WTC11 (cell line): Measurements from ENCODE around the gene FAM228B. TPM values are rescaled to one million over a fixed set of nuclear protein-coding genes. Genes with fewer than 3 reads are reported as not detected.

Source experiments
- ATAC-seq: fragments of 200-7000 bp; cut with Tn5 transposase; 2 replicates; pipeline ENCODE4 v1.10.0; 2021; ENCODE audit warnings: mild to moderate bottlenecking, moderate library complexity
- CTCF ChIA-PET: fragments of 300-600 bp; sonication (Branson Sonifier 250); formaldehyde crosslinking; loops from one replicate; lab custom pipeline; 2021; ENCODE audit warnings: antibody characterized with exemption; lab: Charles Lee
- POLR2A ChIA-PET: fragments of 350-600 bp; sonication (Branson Sonifier 250); formaldehyde crosslinking; loops from one replicate; lab custom pipeline; 2021; ENCODE audit warnings: antibody characterized with exemption; lab: Charles Lee
- DNase-seq: peaks from one replicate; pipeline ENCODE4 v3.0.0; 2021; ENCODE audit warnings: low spot score
- H3K27ac Mint-ChIP-seq: 2 replicates; pipeline ENCODE4 v1.8.0; 2021; ENCODE audit warnings: mixed read lengths
- H3K27me3 Mint-ChIP-seq: 2 replicates; pipeline ENCODE4 v1.8.0; 2021; ENCODE audit warnings: low read depth, mild to moderate bottlenecking, moderate library complexity, mixed read lengths
- H3K36me3 Mint-ChIP-seq: 2 replicates; pipeline ENCODE4 v1.8.0; 2021; ENCODE audit warnings: mixed read lengths
- H3K4me1 Mint-ChIP-seq: 2 replicates; pipeline ENCODE4 v1.8.0; 2022; ENCODE audit warnings: mixed read lengths
- H3K4me3 Mint-ChIP-seq: 2 replicates; pipeline ENCODE4 v1.8.0; 2021; ENCODE audit warnings: mild to moderate bottlenecking, moderate library complexity, mixed read lengths
- H3K9me3 Mint-ChIP-seq: 2 replicates; pipeline ENCODE4 v1.8.0; 2021; ENCODE audit warnings: mixed read lengths
- ATF1 ChIP-seq: sonication (generic); formaldehyde crosslinking; IDR thresholded peaks from 2 replicates; pipeline ENCODE4 v1.8.1; 2023; ENCODE audit warnings: mild to moderate bottlenecking, moderate library complexity, missing genetic modification reagents
- ATF2 ChIP-seq: sonication (generic); formaldehyde crosslinking; IDR thresholded peaks from 2 replicates; pipeline ENCODE4 v1.8.1; 2022; ENCODE audit warnings: low read depth, missing genetic modification reagents, borderline replicate concordance
- CREB1 ChIP-seq: sonication (generic); formaldehyde crosslinking; IDR thresholded peaks from 2 replicates; pipeline ENCODE4 v1.8.0; 2023; ENCODE audit warnings: mild to moderate bottlenecking, missing genetic modification reagents
- E2F5 ChIP-seq: sonication (generic); formaldehyde crosslinking; IDR thresholded peaks from 2 replicates; pipeline ENCODE4 v1.8.1; 2022; ENCODE audit warnings: mild to moderate bottlenecking, moderate library complexity, missing genetic modification reagents
- ELF4 ChIP-seq: sonication (generic); formaldehyde crosslinking; IDR thresholded peaks from 2 replicates; pipeline ENCODE4 v1.8.1; 2022; ENCODE audit warnings: low read depth, mild to moderate bottlenecking, moderate library complexity, missing genetic modification reagents
- HMGXB4 ChIP-seq: sonication (generic); formaldehyde crosslinking; IDR thresholded peaks from 2 replicates; pipeline ENCODE4 v1.8.1; 2023; ENCODE audit warnings: mild to moderate bottlenecking, moderate library complexity, missing genetic modification reagents
- MLX ChIP-seq: sonication (generic); formaldehyde crosslinking; IDR thresholded peaks from 2 replicates; pipeline ENCODE4 v1.8.1; 2023; ENCODE audit warnings: mild to moderate bottlenecking, missing genetic modification reagents, moderate library complexity
- MXD4 ChIP-seq: fragments of 250-450 bp; sonication (Bioruptor Pico); IDR thresholded peaks from 2 replicates; pipeline ENCODE4 v1.8.0; 2021; ENCODE audit warnings: mild to moderate bottlenecking, moderate library complexity, borderline replicate concordance
- TEAD1 ChIP-seq: sonication (generic); formaldehyde crosslinking; IDR thresholded peaks from 2 replicates; pipeline ENCODE4 v1.8.0; 2022; ENCODE audit warnings: mild to moderate bottlenecking, missing genetic modification reagents
- USF1 ChIP-seq: sonication (generic); formaldehyde crosslinking; IDR thresholded peaks from 2 replicates; pipeline ENCODE4 v1.8.0; 2022; ENCODE audit warnings: mild to moderate bottlenecking, missing genetic modification reagents
- USF2 ChIP-seq: sonication (generic); formaldehyde crosslinking; IDR thresholded peaks from 2 replicates; pipeline ENCODE4 v1.8.1; 2023; ENCODE audit warnings: mild to moderate bottlenecking, missing genetic modification reagents, moderate library complexity
- ZNF263 ChIP-seq: sonication (generic); formaldehyde crosslinking; IDR thresholded peaks from 2 replicates; pipeline ENCODE4 v1.8.1; 2022; ENCODE audit warnings: low read depth, mild to moderate bottlenecking, moderate library complexity, missing genetic modification reagents
- ZNF425 ChIP-seq: fragments of 250-450 bp; sonication (Bioruptor Pico); conservative IDR thresholded peaks from 2 replicates; pipeline ENCODE4 v1.9.0; 2021; ENCODE audit warnings: mild to moderate bottlenecking
- ZNF671 ChIP-seq: fragments of 250-450 bp; sonication (Bioruptor Pico); IDR thresholded peaks from 2 replicates; pipeline ENCODE4 v1.8.0; 2021; ENCODE audit warnings: mild to moderate bottlenecking
- total RNA-seq: library from RNA; stranded (reverse); gene quantifications from 3 replicates; pipeline ENCODE4 v1.2.3, GENCODE V29; 2021

The FAM228B gene
- total RNA-seq, 1 experiment from 2014 or later: 2.7 TPM

- Mint-ChIP-seq H3K27ac (no peak overlapping the region), H3K4me3 (no peak overlapping the region), H3K9me3 (peaks cover 7% of the 10 kb centered on the region), H3K4me1 (no peaks in the 10 kb centered on the region), H3K27me3 (no peaks in the 10 kb centered on the region), H3K36me3 (peaks cover 3% of the 10 kb centered on the region; the same call in 1 of the 2 replicates)
- ChIA-PET CTCF (interaction anchor here (1.1 kb wide), 1 partner anchor 11 kb away, joined by 4 read pairs; no protein-coding TSS in a partner anchor), POLR2A (interaction anchor here (1.1 kb wide), 1 partner anchor 11 kb away, joined by 3 read pairs; no protein-coding TSS in a partner anchor)
- TF ChIP-seq ELF4 (CRISPR knock-in tag): no peak
- DNase-seq (no peak), ATAC-seq (no peak)
These were observed 30.2 kb downstream of the FAM228B start for GRCh38 chr2:24153478-24153877.

GRCh38 chr2:24158131-24158530 lies 34.9 kb downstream of the FAM228B start:
- no peak overlapping the region for H3K4me3 Mint-ChIP-seq
- H3K36me3 Mint-ChIP-seq: peaks cover 13% of the 10 kb centered on the region
- POLR2A ChIA-PET: no interaction called here
- no peaks in the 10 kb centered on the region for H3K4me1 Mint-ChIP-seq
- TF ChIP-seq ATF1: no peak
- no peak for TF ChIP-seq ATF2
- no peak for TF ChIP-seq MXD4 (CRISPR knock-in tag)
- no peak for TF ChIP-seq USF2 (CRISPR knock-in tag)
- TF ChIP-seq ZNF263 (CRISPR knock-in tag): no peak
- TF ChIP-seq CREB1: no peak
- no peak for TF ChIP-seq TEAD1 (CRISPR knock-in tag)
- TF ChIP-seq MLX (CRISPR knock-in tag): no peak
- no peak for TF ChIP-seq ZNF671 (CRISPR knock-in tag)
- TF ChIP-seq HMGXB4 (CRISPR knock-in tag): no peak
- TF ChIP-seq ZNF425 (CRISPR knock-in tag): no peak
- TF ChIP-seq E2F5 (CRISPR knock-in tag): no peak
- no peak for TF ChIP-seq USF1 (CRISPR knock-in tag)
- no peak for DNase-seq
- no peak overlapping the region for H3K27ac Mint-ChIP-seq
- CTCF ChIA-PET: no interaction called here
- ATAC-seq: no peak
- H3K9me3 Mint-ChIP-seq: peaks cover 25% of the 10 kb centered on the region
- no peaks in the 10 kb centered on the region; the same call in 1 of the 2 replicates for H3K27me3 Mint-ChIP-seq
